ENCODE results near the gene EDEM2. TPM values are rescaled to one million over a fixed set of nuclear protein-coding genes. Genes with fewer than 3 reads are reported as not detected.
"Not testable (repeated sequence)": the region's sequence is repeated elsewhere in the genome, so short reads cannot be mapped to it uniquely, and the experiment has no call there.

Gene EDEM2
- total RNA-seq, 1 donor from 2014 or later: 20.5 TPM

DNA sequence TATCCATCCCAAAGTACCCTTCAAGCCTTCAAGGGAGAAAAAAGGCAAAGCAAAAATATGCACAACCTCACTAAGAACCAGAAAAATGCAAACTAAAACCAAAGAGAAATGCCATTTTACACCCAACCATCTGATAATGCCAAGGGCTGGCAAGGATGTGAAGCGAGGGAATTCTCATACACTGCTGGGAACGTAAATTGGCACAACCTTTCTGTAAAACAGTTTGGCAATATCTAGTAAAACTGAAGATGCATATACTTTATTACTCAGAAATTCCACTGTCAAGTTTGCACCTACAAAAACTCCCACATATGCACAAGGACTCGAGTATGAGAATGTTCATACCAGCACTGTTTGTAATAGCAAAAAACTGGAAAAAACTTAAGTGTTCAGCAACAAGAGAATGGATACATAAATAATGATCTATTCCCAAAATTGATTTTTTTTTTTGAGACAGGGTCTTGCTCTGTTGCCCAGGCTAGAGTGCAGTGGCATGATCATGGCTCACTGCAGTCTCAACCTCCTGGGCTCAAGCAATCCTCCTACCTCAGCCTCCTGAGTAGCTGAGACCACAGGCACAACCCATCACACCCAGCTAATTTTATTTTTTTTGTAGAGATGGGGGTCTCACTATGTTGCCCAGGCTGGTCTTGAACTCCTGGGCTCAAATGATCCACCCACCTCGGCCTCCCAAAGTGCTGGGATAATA is 21.7 kb upstream of the EDEM2 start:
- DNase-seq (ENCODE audit: low spot score): not testable (repeated sequence)

DNA sequence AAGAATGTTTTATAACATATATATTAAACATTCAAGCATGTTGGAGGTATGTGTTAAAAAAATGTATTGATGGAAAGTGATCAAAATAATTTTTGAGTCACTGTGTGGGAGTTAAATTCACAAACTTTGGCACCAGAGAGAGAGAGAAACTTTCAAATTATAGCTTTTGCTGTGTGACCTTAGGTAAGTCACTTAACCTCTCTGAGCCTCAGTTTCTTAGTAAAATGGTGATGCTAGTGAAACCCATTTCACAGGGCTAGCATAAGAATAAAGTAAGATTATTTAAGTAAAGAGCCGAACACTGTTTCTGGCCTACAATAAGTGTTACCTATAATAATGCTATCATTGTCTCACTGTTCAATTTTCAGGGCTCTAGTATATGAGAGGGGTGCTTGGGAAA is 20.7 kb upstream of the EDEM2 start:
- no peak for DNase-seq (ENCODE audit: low spot score)

DNA sequence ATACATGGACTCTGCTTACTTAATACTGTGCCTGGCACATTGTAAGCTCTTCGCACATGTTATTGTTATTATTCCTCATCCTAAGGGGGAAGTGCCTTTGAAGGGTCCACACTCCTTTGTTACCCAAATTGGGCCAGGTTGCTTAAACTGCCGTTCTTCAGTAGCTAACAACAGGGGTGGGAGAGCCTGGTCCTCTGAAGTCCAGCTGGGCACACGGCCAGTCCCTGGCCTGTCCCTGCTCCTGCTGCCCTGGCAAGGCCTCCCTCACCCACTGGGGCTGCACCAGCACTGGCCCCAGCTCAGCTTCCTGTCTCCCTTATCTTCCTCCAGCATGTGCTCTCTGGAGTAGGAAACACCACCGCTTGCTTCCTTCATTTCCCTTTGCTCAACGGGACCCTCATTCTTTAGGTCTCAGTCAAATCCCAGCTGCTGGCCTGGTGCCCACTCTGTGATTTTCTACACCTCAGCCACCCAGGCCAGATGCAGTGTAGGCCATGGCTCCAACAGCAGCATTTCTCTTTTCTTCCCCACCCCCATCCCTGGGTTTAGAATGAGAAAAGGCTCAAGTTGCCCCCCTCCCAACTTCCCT is 19.2 kb upstream of the EDEM2 start:
- no peak for DNase-seq (ENCODE audit: low spot score)

DNA sequence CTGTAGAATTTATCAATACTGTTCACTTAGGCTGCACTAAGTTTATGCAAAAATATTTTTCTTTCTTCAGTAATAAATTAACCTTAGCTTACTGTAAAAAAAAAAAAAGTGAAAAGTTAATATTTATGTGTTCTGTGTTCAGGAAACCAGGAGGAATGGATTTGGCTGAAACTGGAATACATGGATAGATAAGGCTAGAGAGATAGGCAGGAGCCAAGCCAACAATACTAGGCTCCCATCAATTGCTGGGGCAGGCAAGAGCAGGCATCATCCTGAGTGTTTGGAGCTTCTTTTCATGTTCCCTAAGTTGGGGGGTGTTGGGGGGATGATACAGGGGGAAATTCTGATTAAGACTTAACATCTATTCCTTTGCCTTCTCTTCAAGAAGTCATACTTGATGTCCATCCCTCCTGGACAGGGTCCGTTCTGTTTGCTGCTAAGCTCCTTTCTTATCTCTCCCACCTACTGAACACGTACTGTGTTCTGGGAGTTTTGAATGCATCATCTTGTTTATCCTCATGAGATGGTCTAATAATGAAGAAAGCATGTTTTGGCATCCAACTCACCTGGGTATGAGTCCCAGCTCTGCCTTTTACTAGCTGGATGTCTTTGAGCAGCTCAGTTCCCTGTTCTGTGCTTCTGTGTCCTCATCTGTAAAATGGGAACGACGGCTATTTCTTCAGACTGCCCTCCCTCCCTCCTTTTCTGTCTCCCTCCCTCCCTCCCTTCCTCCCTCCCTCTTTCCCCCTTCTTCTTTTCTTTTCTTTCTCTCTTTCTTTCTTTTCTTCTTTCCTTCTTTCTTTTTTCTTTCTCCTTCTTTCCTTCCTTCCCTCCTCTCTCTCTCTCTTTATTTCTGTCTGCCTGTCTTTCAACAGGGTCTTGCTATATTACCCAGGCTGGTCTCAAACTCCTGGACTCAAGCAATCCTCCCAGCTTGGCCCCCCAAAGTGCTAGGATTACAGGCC is 18.4 kb upstream of the EDEM2 start:
- no peak for DNase-seq (ENCODE audit: low spot score)

DNA sequence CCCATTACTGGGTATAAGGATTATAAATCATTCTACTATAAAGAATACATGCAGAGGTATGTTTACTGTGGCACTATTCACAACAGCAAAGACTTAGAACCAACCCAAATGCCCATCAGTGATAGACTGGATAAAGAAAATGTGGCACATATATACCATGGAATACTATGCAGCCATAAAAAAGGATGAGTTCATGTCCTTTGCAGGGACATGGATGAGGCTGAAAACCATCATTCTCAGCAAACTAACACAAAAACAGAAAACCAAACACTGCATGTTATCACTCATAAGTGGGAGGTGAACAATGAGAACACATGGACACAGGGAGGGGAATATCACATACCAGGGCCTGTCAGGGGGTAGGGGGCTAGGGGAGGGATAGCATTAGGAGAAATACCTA is 17.4 kb upstream of the EDEM2 start:
- not testable (repeated sequence) for DNase-seq (ENCODE audit: low spot score)

DNA sequence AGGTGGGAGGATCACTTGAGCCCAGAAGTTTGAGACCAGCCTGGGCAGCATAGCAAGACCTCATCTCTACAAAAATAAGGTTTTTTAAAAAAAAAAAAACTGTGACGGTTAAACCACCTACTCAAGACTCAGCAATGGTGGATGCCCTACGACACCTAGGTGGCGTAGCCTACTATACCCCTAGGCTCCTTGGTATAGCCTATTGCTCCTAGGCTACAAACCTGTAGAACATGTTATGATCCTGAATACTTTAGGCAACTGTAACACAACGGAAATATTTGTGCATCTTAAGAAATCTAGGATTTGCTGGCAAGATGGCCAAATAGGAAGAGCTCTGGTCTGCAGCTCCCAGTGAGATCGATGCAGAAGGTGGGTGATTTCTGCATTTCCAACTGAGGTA is 13.2 kb upstream of the EDEM2 start:
- DNase-seq (ENCODE audit: low spot score): not testable (repeated sequence)

DNA sequence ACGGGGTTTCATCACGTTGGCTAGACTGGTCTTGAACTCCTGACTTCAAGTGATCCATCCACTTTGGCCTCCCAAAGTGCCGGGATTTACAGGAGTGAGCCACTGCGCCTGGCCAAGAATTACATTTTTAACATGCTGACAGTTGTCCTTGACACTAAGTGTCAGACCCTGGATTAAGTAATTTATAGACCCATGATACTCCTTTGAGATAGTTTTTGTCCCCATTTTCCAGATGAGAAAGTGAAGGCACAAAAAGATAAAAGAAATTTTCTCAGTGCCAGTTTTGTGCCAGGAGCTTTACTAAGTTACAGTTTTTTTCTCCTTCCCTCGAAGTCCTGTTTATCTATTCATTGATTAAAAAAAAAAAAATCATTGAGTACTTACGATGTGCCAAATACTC is 9.8 kb upstream of the EDEM2 start:
- DNase-seq (ENCODE audit: low spot score): no peak

DNA sequence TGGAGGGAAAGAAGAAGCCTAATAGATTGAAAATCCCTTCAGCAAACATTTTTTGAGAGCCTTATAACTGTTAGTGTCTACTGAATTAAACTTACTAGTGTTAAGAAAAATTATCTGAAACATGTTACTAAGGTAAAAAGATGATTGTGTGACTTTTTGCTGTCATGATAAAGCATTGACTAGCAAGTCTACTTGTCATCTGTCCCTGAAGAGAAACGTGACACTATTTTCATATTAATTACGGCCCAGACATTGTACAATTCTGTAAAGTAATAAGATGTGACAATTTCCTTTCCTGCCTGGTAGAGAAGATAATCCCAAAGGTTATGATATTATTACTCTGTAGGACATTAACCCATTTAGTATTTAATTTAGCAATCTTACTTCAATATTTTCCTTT is 8.8 kb upstream of the EDEM2 start:
- no peak for DNase-seq (ENCODE audit: low spot score)

DNA sequence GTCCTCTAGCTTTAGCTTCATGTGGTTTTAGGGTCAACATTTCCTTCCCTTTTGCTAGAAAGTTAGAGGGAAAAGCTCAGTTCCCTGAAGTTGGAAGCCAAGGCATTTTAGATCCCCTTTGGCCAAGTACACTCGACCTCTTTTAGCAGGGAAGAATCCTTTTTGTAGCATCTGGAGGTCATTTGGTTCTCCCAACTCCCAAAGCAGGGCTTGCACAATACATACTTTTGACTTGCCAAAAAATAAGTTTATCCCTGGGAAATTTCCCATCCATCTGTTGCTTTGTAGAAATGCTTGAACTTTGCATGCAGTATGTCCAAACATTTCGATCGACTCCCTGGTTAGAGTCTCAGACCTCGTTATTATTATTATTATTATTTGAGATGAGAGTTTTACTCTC is 4.6 kb upstream of the EDEM2 start:
- DNase-seq (ENCODE audit: low spot score): no peak

DNA sequence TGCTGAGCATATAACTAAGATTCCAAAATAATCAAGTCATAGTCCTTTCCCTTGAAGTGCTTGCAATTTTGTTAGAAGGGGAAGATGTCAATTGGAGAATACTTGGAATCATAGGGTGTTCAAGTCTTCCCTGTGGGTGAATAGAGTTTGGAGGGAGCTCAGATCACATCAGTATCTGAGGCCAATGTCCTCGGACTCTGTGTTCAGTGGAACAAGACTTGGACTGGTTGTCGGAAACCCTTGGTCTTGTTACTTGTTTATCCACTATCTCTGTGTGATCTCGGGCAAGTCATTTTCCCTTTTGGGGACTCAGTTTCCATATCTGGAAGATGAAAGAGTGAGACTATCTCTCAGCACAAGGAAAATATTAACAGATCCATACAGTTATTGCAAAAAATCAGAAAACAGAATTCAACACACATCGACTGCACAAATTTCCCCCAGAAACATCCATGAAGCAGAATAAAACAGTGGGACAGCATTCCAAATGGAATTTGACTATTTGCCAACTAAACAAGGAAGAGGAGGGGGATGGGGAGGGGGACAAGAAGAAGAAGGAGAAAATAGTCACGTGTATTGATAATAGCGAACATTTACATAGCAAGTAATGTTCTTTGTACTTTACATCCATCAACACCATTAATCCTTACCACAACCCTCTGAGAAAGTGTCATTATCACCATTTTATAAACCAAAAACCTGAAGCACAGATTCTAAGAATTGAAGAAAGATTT is 3.9 kb upstream of the EDEM2 start:
- DNase-seq (ENCODE audit: low spot score): no peak

DNA sequence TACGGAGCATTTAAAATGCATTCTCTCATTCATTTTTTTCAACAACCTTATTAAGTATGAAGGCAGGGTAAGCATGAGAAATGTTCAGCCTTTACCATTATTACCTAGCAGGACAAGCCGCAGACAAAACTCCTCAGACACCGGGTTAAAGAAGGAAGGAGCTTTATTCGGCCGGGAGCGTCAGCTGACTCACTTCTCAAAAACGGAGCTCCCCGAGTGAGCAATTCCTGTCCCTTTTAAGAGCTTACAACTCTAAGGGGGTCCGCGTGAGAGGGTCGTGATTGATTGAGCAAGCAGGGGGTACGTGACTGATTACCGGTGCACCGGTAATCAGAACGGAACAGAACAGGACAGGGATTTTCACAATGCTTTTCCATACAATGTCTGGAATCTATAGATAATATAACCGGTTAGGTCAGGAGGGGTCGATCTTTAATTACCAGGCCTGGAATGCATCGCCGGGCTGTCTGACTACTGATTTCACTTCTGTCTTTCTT is 487 bp upstream of the EDEM2 start:
- not testable (repeated sequence) for DNase-seq (ENCODE audit: low spot score)

DNA sequence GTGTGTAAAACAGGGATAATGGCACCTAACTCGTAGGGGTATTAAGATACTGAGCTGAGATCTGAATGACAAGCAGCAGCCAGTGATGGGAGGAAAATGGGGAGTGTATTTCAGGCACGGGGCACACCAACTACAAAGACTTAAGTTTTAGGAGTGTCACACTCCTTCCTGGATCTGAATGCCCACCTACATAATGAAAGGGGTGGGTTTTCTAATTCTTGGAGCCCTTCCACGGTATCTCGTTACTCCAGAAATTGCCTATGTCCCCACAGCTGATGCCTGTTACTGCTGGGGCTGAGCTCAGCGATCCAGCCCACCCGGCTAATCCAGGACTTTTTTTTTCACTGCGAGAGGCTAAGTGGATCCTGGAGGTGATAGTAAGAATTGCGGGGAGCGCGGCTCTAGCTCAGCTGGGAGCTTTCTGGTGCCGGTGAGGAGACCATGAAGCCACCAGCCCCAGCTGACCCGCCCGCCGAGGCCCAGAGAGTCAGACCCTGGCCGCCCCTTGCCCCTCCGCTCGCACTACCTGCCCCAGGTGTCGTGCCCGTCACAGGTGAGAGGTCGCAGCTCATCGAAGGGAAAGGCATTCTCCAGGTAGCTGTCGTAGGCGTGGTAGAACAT is 727 bp downstream of the EDEM2 start:
- DNase-seq (ENCODE audit: low spot score): no peak

DNA sequence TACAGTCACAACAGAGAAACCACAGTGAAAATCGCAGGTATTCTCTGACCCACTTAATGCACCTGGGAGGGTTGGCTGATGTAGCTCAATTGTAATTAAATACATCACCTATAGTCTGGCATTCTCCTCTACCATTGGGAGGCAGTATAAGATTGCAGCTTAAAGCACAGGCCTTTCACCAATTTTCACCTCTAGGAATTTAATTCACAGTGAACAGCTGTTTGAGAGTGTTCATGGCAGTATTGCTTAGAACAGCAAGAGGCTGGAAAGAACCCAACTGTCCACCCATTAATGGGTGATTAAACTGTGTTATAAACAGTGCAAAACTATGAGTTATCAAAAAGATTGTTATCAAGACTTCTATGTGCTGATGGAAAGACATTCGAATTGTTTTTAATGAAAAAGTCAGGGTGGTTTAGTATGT is 2.0 kb downstream of the EDEM2 start:
- no peak for DNase-seq (ENCODE audit: low spot score)

DNA sequence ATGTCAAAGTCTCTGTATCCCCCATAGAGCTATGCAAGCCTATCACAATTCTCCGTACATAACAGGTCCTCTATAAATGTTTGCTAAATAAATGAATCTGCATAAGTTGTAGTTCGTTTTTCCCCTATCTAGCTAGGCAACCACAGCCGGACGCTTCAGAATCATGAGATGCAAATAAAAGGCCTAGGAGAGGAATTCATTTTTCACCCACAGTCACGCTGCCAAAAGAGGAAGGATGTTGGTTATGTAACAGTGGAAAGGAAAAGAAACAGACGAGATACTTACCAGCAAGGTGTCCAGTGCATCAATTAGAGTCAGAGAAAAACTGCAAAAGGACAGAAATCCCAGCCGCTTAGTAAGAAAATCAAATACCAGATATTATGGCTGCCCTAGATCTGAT is 2.4 kb downstream of the EDEM2 start:
- DNase-seq (ENCODE audit: low spot score): no peak

DNA sequence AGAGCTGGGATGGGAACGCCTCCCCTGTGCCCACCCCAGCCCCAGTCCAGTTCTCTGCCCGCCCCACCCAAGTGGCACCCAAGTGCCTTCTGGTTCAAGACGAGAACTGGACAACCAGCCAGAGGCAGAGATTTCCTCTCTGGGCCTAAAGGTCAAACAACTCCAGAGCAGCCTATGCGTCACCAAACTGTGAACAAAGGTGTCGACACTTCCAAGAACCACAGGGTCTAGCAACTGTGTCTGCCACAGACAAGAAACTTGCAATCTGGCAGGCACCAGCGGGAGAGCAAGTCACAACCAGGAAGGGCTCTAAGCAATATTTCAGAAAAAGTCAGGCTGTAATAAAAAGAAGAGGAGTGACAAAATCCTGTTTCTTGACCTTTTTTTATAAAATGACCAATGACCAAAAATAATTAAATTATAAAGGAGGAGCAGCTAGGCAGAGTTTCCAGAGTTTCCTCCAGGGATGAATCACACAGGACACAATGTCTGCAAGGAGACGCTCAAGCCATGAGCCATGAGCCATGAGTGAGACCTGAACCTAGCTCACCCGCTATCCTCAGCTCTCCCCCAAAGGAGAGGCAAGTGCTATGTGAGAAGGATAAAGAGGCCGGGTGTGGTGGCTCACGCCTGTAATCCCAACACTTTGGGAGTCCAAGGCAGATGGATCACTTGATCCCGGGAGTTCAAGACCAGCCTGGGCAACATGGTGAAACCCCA is 11.1 kb downstream of the EDEM2 start:
- DNase-seq (ENCODE audit: low spot score): no peak

DNA sequence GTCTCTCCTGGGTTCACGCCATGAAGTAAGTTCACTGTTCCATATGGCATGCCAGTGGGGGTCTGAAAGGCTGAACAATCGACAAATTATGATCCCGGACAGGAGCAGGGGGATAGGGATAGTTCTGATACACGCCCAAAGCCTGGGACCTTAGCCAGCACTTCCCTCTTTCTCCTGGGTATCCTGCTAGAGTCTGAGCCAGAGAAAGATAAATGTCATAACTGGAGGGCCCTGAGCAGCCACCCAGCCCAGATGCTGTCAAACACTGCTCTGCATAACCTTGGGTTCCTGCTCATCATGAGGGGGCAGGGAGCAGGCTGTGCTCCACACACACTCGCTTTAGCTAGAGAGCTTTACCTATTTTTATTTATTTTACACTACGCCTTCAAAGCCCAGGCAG is 12.3 kb downstream of the EDEM2 start:
- no peak for DNase-seq (ENCODE audit: low spot score)

DNA sequence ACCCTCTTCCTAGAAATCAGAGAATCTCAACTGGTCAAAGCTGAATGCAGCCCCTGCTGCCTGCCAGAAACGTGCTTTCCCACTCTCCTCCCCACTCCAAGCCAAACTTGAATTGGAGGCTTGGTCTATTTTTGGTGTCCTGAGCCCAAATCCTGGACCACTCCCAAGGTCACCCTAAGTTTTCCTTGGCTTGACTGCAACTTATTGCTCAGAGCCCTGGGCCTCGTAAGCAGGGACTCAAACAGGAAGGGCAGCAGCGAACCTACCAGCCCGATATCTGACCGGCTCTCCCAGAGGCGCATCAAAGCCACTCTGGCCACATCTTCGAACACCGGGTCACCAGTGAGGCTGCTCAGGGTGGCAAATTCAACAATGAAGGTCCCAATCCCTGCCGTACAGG is 12.7 kb downstream of the EDEM2 start:
- DNase-seq (ENCODE audit: low spot score): peak; percentile 52

DNA sequence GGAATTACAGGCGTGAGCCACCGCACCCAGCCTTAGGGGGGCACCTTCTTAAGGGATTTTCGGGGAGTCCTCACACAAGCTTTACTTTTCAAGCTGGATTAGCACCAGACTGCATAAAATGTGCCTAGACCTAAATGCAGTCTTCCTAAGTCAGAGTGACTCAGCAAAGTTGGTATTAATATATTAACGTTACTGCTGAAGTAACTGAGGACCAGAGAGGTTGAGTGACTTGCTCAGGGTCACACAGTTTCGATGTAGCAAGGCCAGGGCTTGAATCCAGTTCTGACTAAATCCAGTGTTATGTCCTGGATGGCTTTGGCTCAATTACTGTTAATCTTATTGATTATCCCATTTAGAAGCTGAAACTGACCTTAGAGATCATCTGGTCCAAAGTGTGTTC is 13.4 kb downstream of the EDEM2 start:
- no peak for DNase-seq (ENCODE audit: low spot score)

DNA sequence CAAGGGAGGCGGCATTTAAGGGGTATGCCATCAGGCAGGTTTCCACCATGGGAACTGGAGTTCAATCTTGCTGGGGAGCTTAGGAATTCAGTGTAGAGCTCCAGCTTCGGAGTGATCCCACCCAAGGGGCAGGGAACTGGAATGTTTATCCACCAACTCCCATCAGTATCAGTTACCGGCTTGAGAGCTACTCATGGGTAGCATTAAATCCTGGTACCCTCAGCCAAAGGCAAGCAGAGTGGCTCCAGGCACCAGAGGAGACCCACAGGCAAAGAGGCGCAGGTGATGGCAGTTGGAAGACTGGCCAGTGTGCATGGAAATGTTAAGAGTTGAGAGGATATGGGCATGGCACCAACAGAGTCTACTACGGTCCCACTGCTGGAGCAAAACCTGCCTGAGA is 14.1 kb downstream of the EDEM2 start:
- DNase-seq (ENCODE audit: low spot score): no peak

DNA sequence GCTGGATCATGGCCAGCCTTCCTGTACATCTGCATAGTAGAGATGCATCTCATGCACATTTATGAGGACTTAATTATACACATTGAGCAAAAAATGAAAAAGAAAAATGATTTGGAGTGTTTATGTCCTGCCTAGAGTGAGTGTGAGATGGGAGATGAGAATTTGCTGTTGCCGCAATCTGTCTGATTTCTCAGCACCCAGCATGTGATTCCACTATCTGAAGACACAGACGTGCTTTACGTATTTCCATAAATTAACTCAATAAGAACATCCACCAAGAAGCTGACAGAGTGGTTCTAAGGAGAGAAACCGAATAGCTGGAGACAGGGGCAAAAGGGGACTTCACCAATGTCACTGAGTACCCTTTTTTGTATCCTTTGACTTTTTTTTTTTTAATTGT is 15.2 kb downstream of the EDEM2 start:
- no peak for DNase-seq (ENCODE audit: low spot score)

DNA sequence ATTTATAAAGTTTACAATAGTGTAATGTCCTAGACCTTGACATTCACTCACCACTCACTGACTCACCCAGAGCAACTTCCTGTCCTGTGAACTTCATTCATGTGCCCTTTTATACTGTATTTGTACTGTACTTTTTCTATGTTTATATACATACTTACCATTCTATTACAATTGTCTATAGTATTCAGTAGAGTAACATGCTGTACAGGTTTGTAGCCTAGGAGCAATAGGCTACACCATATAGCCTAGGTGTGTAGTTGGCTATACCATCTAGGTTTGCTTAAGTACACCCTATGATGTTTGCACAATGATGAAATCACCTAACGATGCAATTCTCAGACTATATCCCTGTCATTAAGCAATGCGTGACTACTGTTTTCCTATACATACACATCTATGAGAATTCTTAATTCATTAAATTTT is 17.5 kb downstream of the EDEM2 start:
- DNase-seq (ENCODE audit: low spot score): no peak

Data from ureter (tissue), 1 donor.